AG04450 (cell line): Measurements from ENCODE around the gene CADM1. TPM values are rescaled to one million over a fixed set of nuclear protein-coding genes. Genes with fewer than 3 reads are reported as not detected.

Experiments used
- CTCF ChIA-PET: fragments of 300-600, 350-600 bp; formaldehyde crosslinking; extraction: SDS; loops from one replicate; lab custom pipeline; 2022; ENCODE audit warnings: antibody characterized with exemption, inconsistent platforms; lab: Charles Lee
- POLR2A ChIA-PET: fragments of 350-600 bp; formaldehyde crosslinking; extraction: SDS; loops from one replicate; lab custom pipeline; 2021; ENCODE audit warnings: antibody characterized with exemption, inconsistent platforms; lab: Yijun Ruan, JAX
- DNase-seq: peaks from one replicate; pipeline ENCODE4 v3.0.0-alpha.2; 2011; ENCODE audit warnings: low read depth, low spot score
- H3K27ac ChIP-seq: one replicate; pipeline ENCODE4 v1.5.1; 2012; ENCODE audit warnings: low read depth, low read length, control low read depth
- H3K27me3 ChIP-seq: one replicate; pipeline ENCODE4 v1.6.0; 2012; ENCODE audit warnings: low read length; ENCODE audit not compliant: control insufficient read depth, insufficient read depth
- H3K4me3 ChIP-seq: 2 replicates; pipeline ENCODE4 v1.5.1; 2011; ENCODE audit warnings: mild to moderate bottlenecking, low read depth, low read length, control low read depth
- H3K9me3 ChIP-seq: 2 replicates; pipeline ENCODE4 v1.5.1; 2012; ENCODE audit warnings: low read length; ENCODE audit not compliant: control insufficient read depth, insufficient read depth
- polyA plus RNA-seq: library from polyadenylated mRNA; depleted of rRNA; stranded (reverse); fragments of >200 nt; gene quantifications from 2 replicates; pipeline ENCODE4 v1.2.3, GENCODE V29; 2011
- TF ChIP-seq, protein P1 (sequence below): IDR thresholded peaks from 2 replicates; pipeline ENCODE4 v1.5.1; 2011; ENCODE audit warnings: low read depth, low read length, control low read depth, inconsistent platforms

CADM1 gene
- polyA plus RNA-seq, 1 experiment, result 70.7 TPM

DNA sequence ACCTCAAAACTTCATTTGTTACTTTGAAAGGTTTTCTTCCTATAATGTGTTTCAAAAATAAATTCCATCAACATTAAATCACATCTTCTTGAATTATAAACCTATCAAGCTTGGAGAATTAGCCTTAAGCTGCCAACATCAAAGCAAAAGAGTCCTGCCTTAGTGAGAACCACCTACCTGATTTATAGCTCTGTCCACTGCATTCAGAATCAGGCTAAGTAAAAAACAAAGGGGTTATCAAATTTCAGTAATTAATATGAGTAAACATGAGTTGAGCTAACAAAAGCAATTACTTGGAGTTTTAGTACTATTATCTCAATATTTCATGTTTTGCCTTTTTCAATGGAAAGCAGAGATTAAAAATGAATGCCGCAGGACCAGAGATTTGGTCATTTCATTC, 73.9 kb downstream of the CADM1 start:
- ChIA-PET CTCF (no interaction called here), POLR2A (no interaction called here)
- H3K27ac ChIP-seq, result no peak overlapping the region
- TF ChIP-seq, protein P1, sequence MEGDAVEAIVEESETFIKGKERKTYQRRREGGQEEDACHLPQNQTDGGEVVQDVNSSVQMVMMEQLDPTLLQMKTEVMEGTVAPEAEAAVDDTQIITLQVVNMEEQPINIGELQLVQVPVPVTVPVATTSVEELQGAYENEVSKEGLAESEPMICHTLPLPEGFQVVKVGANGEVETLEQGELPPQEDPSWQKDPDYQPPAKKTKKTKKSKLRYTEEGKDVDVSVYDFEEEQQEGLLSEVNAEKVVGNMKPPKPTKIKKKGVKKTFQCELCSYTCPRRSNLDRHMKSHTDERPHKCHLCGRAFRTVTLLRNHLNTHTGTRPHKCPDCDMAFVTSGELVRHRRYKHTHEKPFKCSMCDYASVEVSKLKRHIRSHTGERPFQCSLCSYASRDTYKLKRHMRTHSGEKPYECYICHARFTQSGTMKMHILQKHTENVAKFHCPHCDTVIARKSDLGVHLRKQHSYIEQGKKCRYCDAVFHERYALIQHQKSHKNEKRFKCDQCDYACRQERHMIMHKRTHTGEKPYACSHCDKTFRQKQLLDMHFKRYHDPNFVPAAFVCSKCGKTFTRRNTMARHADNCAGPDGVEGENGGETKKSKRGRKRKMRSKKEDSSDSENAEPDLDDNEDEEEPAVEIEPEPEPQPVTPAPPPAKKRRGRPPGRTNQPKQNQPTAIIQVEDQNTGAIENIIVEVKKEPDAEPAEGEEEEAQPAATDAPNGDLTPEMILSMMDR, result no peak
- DNase-seq, result no peak
- no peaks in the 10 kb centered on the region for H3K27me3 ChIP-seq
- H3K4me3 ChIP-seq, result no peak overlapping the region
- H3K9me3 ChIP-seq, result no peaks in the 10 kb centered on the region

DNA sequence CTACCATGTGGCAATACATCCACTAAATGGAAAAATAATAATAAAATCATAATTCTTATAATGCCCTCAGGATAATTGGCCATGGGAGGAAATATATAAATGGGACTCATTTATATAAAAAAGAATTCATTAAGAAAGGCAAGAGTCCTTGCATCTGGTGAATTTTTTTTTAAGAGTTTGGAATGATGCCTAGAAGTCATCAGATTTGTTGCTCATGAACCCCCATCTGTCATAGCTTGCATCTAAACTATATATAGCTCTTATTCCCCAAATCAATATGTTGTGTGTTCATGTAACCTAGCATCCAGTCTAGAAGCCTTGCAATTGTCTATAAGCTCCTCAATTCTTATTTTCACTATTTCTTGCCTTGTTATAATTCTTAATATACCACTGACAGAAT, 75.9 kb downstream of the CADM1 start:
- Histone ChIP-seq H3K9me3 (no peaks in the 10 kb centered on the region), H3K4me3 (no peak overlapping the region), H3K27me3 (no peaks in the 10 kb centered on the region), H3K27ac (no peak overlapping the region)
- TF ChIP-seq, protein P1, result no peak
- no peak for DNase-seq
- ChIA-PET CTCF (interaction anchor here (0.6 to 1.1 kb wide), 3 partner anchors 10 to 94 kb away, joined by 3 to 5 read pairs (median 3); no protein-coding TSS in a partner anchor), POLR2A (interaction anchor here (1.0 kb wide), 1 partner anchor 213 kb away, joined by 5 read pairs; no protein-coding TSS in a partner anchor)

DNA sequence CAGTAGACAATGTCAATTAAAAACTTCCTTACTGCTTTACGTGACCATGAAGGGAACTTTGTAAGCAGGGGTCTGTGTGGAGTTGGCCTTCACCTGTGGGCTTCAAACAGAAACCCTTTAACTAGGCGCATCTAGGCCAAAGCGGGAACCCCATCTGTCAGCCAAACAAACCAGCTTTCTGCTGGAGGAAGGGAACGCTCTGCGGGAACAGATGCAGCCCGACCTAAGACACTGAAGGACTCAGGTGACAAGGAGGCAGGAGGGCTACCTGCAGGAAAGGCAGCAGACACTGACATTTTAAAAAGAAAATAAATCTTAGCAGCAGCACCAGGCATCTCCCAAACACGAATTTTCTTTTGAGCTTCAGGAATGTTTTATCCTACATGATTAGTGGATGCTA, 78.4 kb downstream of the CADM1 start:
- TF ChIP-seq, protein P1, result no peak
- ChIA-PET POLR2A (no interaction called here), CTCF (no interaction called here)
- no peak for DNase-seq
- Histone ChIP-seq H3K9me3 (no peaks in the 10 kb centered on the region), H3K27ac (no peak overlapping the region), H3K27me3 (no peaks in the 10 kb centered on the region), H3K4me3 (no peak overlapping the region)

DNA sequence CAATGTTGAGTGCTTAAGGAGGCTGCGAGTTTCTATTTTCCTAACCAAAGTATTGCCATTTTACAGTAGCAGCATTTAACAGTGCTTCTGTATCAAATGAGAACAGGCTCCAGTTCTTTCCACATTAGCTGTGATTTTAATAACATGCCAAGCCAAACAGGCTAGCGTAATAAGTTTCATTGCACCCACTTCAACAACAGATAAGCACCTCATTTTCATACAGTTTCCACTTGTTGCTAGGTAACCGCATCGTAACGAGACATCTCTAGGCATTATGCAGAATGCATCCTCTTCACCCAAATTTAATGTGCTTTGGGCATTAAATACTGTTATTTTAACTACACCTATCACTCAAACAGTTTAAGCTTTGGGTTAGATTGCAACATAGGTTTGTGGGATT, 79.0 kb downstream of the CADM1 start:
- H3K9me3 ChIP-seq, result no peaks in the 10 kb centered on the region
- H3K4me3 ChIP-seq, result no peak overlapping the region
- CTCF ChIA-PET, result interaction anchor here (0.7 kb wide), 1 partner anchor 79 kb away, joined by 3 read pairs; the partner anchor contains the start of gene CADM1
- no peak for DNase-seq
- TF ChIP-seq, protein P1, result no peak
- POLR2A ChIA-PET, result no interaction called here
- no peaks in the 10 kb centered on the region for H3K27me3 ChIP-seq
- H3K27ac ChIP-seq, result no peak overlapping the region

GRCh38 chr11:115423728-115424459, 80.3 kb downstream of the CADM1 start:
- ChIA-PET CTCF (no interaction called here), POLR2A (no interaction called here)
- no peaks in the 10 kb centered on the region for H3K9me3 ChIP-seq
- no peak for DNase-seq
- TF ChIP-seq, protein P1, result no peak
- H3K4me3 ChIP-seq, result no peak overlapping the region
- no peak overlapping the region for H3K27ac ChIP-seq
- no peaks in the 10 kb centered on the region for H3K27me3 ChIP-seq
